ENCODE measurements around the gene BAHCC1. TPM values are rescaled to one million over a fixed set of nuclear protein-coding genes. Genes with fewer than 3 reads are reported as not detected.

BAHCC1 gene
- total RNA-seq, 1 experiment from 2014 or later: 74.2 TPM

DNA sequence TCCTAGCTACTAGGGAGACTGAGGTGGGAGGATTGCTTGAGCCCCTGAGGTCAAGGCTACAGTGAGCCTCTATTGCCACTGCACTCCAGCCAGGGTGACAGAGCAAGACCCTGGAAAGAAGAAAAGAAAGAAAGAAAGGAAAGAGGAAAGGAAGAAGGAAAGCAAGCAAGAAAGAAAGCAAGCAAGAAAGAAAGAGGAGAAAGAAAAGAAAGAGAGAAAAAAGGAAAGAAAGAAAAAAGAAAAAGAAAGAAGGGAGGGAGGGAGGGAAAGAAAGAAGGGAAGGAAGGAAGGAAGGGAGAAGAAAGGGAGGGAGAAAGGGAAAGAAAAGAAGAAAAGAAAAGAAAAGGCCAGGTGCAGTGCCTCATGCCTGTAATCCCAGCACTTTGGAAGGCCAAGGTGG, 108.4 kb downstream of the BAHCC1 start:
- Histone ChIP-seq H3K27me3 (replicated peaks; ENCODE audit: insufficient read depth, low read depth, low read length, poor library complexity) (no peaks in the 10 kb centered on the region), H3K4me1 (ENCODE audit: insufficient read depth, low read length, poor library complexity, severe bottlenecking) (no peaks in the 10 kb centered on the region), H3K36me3 (ENCODE audit: insufficient read depth, low read length, poor library complexity, severe bottlenecking) (no peaks in the 10 kb centered on the region), H3K9me3 (ENCODE audit: low read depth, low read length, poor library complexity, severe bottlenecking) (no peaks in the 10 kb centered on the region), H3K4me3 (ENCODE audit: low read depth, low read length, poor library complexity, severe bottlenecking) (no peak overlapping the region), H3K27ac (ENCODE audit: low read depth, low read length, poor library complexity, severe bottlenecking) (no peak overlapping the region)
- DNase-seq (ENCODE audit: low spot score): no peak
- no TSS peak for BruUV-seq (replicated peaks)
- ChIA-PET CTCF (no interaction called here), POLR2A (ENCODE audit: low non-redundant PET) (no interaction called here)
- intact Hi-C loops (cut with micrococcal nuclease; ENCODE audit: unreplicated experiment): no loop called here
- no peak for TF ChIP-seq EZH2 (IDR thresholded peaks at IDR 0.05; ENCODE audit: borderline replicate concordance, low read depth, low read length, poor library complexity, severe bottlenecking)
- TF ChIP-seq CTCF (conservative IDR thresholded peaks at IDR 0.05; ENCODE audit: low read depth, low read length): no peak

- peaks cover 32% of the 10 kb centered on the region for H3K36me3 ChIP-seq (ENCODE audit: insufficient read depth, low read length, poor library complexity, severe bottlenecking)
- no peak for DNase-seq (ENCODE audit: low spot score)
- no peak for TF ChIP-seq EZH2 (IDR thresholded peaks at IDR 0.05; ENCODE audit: borderline replicate concordance, low read depth, low read length, poor library complexity, severe bottlenecking)
- no peak for TF ChIP-seq CTCF (conservative IDR thresholded peaks at IDR 0.05; ENCODE audit: low read depth, low read length)
- H3K27ac ChIP-seq (ENCODE audit: low read depth, low read length, poor library complexity, severe bottlenecking): peak overlapping the region; percentile 9
- no peaks in the 10 kb centered on the region for H3K9me3 ChIP-seq (ENCODE audit: low read depth, low read length, poor library complexity, severe bottlenecking)
- peaks cover 9% of the 10 kb centered on the region for H3K4me1 ChIP-seq (ENCODE audit: insufficient read depth, low read length, poor library complexity, severe bottlenecking)
- intact Hi-C loops (cut with micrococcal nuclease; ENCODE audit: unreplicated experiment): no loop called here
- peak overlapping the region; percentile 79 for H3K4me3 ChIP-seq (ENCODE audit: low read depth, low read length, poor library complexity, severe bottlenecking)
- CTCF ChIA-PET: no interaction called here
- no peaks in the 10 kb centered on the region for H3K27me3 ChIP-seq (replicated peaks; ENCODE audit: insufficient read depth, low read depth, low read length, poor library complexity)
- no TSS peak for BruUV-seq (replicated peaks)
- POLR2A ChIA-PET (ENCODE audit: low non-redundant PET): interaction anchor here (0.6 to 0.7 kb wide), 3 partner anchors 12 to 79 kb away, joined by 4 to 7 read pairs (median 4); no protein-coding TSS in a partner anchor
Measured at GRCh38 chr17:81508639-81509206, 113.5 kb downstream of the BAHCC1 start.

- Histone ChIP-seq H3K9me3 (ENCODE audit: low read depth, low read length, poor library complexity, severe bottlenecking) (no peaks in the 10 kb centered on the region), H3K27me3 (replicated peaks; ENCODE audit: insufficient read depth, low read depth, low read length, poor library complexity) (no peaks in the 10 kb centered on the region), H3K36me3 (ENCODE audit: insufficient read depth, low read length, poor library complexity, severe bottlenecking) (peaks cover 32% of the 10 kb centered on the region), H3K4me3 (ENCODE audit: low read depth, low read length, poor library complexity, severe bottlenecking) (peak overlapping the region; percentile 79), H3K4me1 (ENCODE audit: insufficient read depth, low read length, poor library complexity, severe bottlenecking) (peaks cover 12% of the 10 kb centered on the region), H3K27ac (ENCODE audit: low read depth, low read length, poor library complexity, severe bottlenecking) (peak overlapping the region; percentile 14)
- TF ChIP-seq CTCF (conservative IDR thresholded peaks at IDR 0.05; ENCODE audit: low read depth, low read length) (no peak), EZH2 (IDR thresholded peaks at IDR 0.05; ENCODE audit: borderline replicate concordance, low read depth, low read length, poor library complexity, severe bottlenecking) (no peak)
- CTCF ChIA-PET: no interaction called here
- POLR2A ChIA-PET (ENCODE audit: low non-redundant PET): interaction anchor here (0.7 kb wide), 1 partner anchor 80 kb away, joined by 4 read pairs; no protein-coding TSS in a partner anchor
- intact Hi-C loops (cut with micrococcal nuclease; ENCODE audit: unreplicated experiment): no loop called here
- BruUV-seq (replicated peaks): no TSS peak
- DNase-seq (ENCODE audit: low spot score): no peak
Measured at GRCh38 chr17:81509207-81509971, 114.1 kb downstream of the BAHCC1 start.
